Dermis blood vessel endothelial cell (primary cell): ENCODE measurements around the gene POLN. TPM values are rescaled to one million over a fixed set of nuclear protein-coding genes. Genes with fewer than 3 reads are reported as not detected.

Source experiments
- DNase-seq: peaks from one replicate; pipeline ENCODE4 v3.0.0; 2010
- total RNA-seq: library from RNA; depleted of rRNA; stranded (reverse); fragments of >200 nt; gene quantifications from 2 replicates; pipeline ENCODE4 v1.2.3, GENCODE V29; 2014

Gene POLN
- total RNA-seq, result 2.7 and 5.8 TPM in 2 replicates

- DNase-seq, result peak; percentile 99
These were observed at the start of gene POLN, which contains the start of gene HAUS3 for GRCh38 chr4:2241410-2242353. Gene POLN, minus strand, starts transcription at chr4:2242121. Its CDS starts 12,890 bp downstream, at chr4:2229231. Gene HAUS3, minus strand, starts transcription at chr4:2242121. Its CDS starts 1,175 bp downstream, at chr4:2240946.

DNA sequence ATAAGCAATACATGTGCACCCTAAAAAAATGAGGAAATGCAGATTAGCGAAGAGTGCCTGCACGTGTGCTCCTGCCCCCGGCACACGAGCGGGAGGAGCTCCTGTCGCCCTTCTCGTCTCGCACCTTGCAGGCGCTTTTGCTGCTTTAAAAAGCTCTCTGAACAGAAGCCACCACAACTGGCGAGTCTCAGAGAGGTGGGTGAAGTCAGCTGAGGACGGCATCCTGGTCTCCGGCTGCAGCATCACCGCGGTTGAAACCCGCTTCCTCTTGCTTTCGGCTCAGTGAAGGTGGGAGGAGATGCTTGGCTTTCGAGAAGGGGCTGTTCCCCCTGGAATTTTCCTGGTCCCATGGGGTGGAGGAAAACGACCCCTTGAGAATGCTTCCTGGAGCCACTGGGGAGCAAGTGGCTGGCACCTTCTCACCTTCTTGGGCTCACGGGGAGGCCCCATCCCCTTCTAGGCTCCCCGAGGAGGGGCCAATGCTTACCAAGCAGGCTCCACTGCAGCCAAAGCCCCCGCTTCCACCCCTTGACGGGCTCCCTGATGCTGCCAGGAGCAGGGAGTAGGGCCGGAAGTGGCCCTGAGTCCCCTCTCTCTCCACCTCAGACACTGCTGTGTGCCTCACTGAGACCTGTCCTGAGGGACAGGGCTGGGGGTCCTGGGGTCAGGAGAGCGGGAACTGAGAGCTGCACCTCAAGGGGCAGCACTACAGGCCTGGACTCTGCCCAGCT lies 49.2 kb upstream of the POLN start:
- no peak for DNase-seq

GRCh38 chr4:2290488-2290887 lies 48.6 kb upstream of the POLN start:
- no peak for DNase-seq

DNA sequence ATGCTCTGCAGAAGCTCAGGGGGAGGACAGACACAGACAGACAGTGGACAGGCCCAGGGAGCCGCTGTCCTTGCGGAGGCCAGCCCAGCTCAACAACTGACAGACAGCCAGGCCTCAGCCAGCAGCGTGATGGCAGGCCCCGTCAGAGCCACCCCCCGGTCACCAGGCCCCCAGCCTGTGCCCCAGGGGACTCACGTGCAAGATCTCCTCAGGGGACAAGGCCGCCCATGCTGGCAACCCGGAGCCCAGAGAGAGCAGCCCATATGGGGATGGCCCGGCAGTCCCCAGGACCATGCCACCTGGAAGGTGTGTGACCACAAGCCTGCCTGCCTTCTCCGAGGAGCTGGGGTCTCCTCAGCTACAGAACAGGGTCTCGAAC lies 48.0 kb upstream of the POLN start:
- no peak for DNase-seq

DNA sequence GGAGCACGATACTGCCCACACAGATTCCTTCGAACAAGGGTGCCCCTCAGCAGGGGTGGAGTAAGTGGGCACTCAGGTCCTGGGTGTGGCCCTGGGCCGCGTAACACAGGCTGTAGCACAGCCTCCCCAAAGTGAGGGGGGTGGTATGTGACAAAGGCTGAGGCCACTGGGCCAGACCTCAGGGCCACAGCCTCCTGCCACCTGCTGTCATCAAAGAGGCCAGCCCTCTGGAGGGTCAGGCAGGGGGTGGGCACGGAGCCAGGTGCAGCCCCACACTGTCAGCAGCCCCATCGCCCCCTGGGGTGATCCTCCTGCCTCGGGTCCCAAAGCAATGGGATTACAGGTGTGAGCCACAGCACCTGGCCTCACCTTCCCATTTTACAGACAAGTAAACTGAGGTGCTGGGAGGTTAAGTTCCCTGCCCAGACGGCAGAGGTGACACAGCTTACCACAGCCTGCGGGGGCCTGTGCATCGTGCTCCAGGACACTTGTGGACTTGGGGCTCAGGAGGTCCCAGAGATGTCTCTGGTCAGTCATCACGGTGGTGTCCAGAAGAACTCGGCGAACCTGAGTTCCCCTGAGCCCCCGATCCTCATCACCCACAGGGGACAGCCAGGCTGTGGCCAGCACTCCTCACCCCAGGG lies 47.5 kb upstream of the POLN start:
- no peak for DNase-seq

DNA sequence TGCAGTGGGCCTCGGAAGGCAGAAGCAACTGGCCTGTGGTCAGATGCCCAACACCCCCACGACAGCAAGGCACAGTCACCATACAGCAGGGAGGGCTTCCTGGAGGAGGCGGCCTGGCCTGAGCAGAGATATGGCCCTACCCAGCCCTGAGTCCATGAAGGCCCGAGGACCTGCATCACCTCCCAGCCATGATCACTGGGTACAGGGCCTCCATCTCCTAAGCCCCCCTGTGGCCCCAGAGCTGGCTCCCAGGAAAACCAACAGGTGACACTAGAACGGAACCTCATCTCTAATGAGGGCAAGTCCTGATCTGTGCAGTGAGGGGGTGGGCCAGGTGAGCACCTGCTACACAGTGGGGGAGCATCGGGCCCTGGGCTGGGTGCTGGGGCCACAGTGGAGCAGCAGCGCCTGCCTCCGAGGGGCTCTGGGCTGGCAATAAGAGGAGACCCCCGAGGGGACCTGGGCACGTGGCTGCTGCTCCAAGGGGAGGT lies 46.2 kb upstream of the POLN start:
- no peak for DNase-seq

DNA sequence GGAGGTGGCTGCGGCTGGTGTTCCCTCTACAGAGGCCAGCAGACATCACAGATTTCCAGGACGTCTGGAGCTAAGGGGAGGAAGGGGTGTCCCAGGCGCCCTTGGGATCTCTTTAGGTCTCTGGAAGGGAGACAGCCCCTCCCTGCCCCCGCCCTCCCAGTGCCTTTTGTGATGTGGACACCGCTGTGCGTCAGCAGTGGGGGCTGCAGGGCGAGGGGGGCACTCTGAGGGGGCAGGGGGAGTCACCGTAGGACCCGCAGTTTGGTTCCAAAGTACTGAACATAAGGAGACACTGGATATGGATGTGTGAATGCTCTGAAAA lies 45.6 kb upstream of the POLN start:
- no peak for DNase-seq

- no peak for DNase-seq
These were observed 45.1 kb upstream of the POLN start for GRCh38 chr4:2286904-2287593.

DNA sequence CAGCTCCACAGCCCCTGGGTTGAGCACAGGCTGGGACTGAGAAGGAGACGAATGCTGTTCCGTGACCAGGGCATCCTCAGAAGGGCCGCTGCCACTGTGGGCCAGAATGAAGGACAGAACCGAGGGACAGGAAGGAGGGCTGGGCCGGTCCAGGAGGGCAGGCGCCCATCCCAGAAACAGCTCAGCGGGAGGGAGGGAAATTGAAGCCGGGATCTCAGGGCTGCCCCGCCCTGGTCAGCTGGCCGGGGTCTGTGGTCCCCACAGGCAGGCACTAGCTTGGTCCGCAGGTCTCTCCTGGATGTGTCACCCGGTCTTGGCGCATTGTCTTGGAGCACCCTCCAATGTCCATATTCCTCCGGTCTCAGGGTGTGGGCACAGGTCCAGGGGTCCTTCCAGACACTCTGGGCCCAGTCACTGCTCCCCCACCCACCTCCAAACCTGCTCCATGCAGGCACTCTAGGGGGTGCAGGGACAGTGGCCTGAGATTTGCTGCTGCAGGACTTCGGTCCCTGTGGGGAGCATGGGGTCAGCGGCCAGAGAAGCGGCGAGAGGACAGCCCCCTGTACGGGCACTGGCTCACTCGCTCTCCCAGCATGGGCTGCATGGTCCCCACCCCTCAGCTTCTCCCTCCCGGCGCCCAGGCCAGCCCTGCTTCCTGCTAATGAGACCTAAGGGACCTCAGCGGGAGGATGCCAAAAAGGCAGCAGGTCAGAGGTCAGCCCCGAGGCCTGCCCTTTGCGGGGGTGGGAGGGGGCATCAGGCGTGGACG lies 43.9 kb upstream of the POLN start:
- no peak for DNase-seq

- DNase-seq, result peak; percentile 50
These were observed 43.2 kb upstream of the POLN start for GRCh38 chr4:2284934-2285612.

- no peak for DNase-seq
These were observed 42.4 kb upstream of the POLN start for GRCh38 chr4:2284161-2284933.

DNA sequence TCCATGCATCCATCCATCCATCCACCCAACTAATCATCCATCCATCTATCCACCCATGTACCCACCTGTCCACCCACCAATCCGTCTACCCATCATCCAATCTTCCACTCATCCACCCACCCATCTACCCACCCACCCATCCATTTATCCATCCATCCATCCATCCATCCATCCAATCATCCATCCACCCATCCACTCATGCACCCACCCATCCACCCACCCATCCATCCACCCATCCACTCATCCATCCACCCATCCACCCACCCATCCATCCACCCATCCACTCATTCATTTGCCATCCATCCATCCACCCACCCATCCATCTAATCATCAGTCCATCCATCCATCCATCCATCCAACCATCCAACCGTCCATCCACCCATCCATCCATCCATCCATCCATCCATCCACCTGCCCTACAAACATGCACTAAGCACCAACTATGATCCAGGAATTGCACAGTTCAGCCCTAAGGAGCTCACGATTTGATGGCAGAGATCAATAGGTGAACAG lies 41.3 kb upstream of the POLN start:
- DNase-seq, result no peak

- peak; percentile 47 for DNase-seq
These were observed 39.8 kb upstream of the POLN start for GRCh38 chr4:2281575-2282343.

GRCh38 chr4:2280531-2281300 lies 38.8 kb upstream of the POLN start:
- peak; percentile 29 for DNase-seq

DNA sequence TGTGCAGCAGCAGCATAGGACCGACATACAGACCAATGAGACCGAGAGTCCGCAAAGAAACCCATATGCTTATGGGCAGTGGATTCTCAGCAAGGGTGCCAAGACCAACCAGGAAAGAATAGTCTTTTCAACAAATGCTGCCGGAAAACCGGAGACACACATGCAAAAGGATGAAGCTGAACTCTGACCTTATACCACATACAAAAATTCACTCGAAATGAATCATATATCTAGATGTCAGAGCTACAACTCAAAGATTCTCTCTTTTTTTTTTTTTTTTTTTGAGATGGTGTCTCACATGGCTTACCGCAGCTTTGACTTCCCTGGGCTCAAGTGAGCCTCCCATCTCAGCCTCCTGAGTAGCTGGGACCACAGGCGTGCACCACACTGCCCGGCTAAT lies 36.0 kb upstream of the POLN start:
- no peak for DNase-seq

DNA sequence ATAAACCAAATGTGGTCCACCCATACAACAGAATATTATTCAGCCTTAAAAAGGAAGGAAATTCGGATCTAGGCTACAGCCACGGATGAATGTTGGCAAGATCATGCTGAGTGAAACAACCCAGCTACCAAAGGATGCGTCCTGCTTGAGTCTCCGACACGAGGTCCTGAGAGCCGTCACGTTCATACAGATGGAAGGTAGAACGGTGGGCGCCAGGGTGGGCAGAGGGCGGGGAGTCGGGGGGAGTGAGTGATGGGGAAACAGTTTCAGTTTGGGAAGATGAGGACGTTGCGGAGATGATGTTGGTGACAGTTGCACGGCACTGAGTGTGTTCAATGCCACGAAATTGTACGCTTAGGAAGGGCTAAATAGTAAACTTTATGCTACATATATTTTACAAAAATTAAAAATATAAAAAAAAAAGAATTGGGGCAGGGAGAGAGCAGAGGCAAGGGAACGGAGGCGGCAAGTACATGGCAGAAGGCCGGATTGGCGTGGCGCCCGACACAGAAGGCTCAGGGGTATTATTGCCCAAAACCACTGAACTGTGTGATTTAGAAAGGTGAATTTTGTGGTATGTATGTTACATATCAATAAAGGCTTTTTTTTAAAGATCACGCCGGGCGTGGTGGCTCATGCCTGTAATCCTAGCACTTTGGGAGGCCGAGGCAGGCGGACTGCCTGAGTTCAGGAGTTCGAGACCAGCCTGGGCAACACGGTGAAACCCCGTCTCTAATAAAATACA lies 34.8 kb upstream of the POLN start:
- no peak for DNase-seq

GRCh38 chr4:2275546-2276251 lies 33.8 kb upstream of the POLN start:
- no peak for DNase-seq
